Bronchial epithelial cell (primary cell): ENCODE data around the gene PPP2R2B. TPM values are rescaled to one million over a fixed set of nuclear protein-coding genes. Genes with fewer than 3 reads are reported as not detected.

Source experiments
- DNase-seq: peaks from one replicate; pipeline ENCODE4 v3.0.0-alpha.2; 2010; ENCODE audit warnings: low read depth
- FAIRE-seq: peaks from 2 replicates; lab custom pipeline; 2011; peaks lifted over from hg19 to GRCh38; lab: Jason Lieb, UNC
- H3K27me3 ChIP-seq: 2 replicates; pipeline ENCODE4 v1.5.1; 2011; ENCODE audit warnings: low read length; ENCODE audit not compliant: control insufficient read depth, insufficient read depth
- H3K36me3 ChIP-seq: 2 replicates; pipeline ENCODE4 v1.5.1; 2011; ENCODE audit warnings: low read length; ENCODE audit not compliant: control insufficient read depth, insufficient read depth
- H3K4me3 ChIP-seq: 2 replicates; pipeline ENCODE4 v1.5.1; 2011; ENCODE audit warnings: mild to moderate bottlenecking, low read depth, low read length, control low read depth
- total RNA-seq: library from RNA; depleted of rRNA; stranded (reverse); fragments of >200 nt; gene quantifications from 2 replicates; pipeline ENCODE4 v1.2.1, GENCODE V29; 2014
- TF ChIP-seq, protein P1 (sequence below): IDR thresholded peaks from 2 replicates; pipeline ENCODE4 v1.5.1; 2011; ENCODE audit warnings: mild to moderate bottlenecking, moderate library complexity, low read length, control low read depth, inconsistent platforms; ENCODE audit not compliant: insufficient read depth, severe bottlenecking

PPP2R2B gene
- total RNA-seq, 1 donor from 2014 or later = under 0.01 TPM

DNA sequence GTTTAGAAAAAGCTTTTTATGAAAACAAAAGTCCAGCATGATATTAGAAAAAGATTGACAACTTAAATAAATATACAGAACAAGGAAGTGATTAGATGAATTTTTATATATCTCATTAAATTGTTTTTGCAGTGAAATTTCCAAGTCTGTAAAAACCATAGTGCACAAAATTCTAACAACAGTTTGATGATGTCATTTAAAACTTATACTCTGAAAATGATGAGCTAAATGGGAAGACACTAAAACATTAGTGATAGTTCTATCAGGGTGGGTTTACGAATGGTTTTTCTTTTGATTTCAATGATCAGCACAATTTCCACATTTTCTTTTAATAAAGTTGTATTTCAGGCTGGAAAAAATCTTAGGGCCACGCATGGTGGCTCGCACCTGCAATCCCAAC lies 236.1 kb downstream of the PPP2R2B start:
- Histone ChIP-seq H3K4me3 (no peak overlapping the region), H3K36me3 (no peaks in the 10 kb centered on the region), H3K27me3 (no peaks in the 10 kb centered on the region)
- DNase-seq (no peak), FAIRE-seq (no peak)
- TF ChIP-seq, protein P1, sequence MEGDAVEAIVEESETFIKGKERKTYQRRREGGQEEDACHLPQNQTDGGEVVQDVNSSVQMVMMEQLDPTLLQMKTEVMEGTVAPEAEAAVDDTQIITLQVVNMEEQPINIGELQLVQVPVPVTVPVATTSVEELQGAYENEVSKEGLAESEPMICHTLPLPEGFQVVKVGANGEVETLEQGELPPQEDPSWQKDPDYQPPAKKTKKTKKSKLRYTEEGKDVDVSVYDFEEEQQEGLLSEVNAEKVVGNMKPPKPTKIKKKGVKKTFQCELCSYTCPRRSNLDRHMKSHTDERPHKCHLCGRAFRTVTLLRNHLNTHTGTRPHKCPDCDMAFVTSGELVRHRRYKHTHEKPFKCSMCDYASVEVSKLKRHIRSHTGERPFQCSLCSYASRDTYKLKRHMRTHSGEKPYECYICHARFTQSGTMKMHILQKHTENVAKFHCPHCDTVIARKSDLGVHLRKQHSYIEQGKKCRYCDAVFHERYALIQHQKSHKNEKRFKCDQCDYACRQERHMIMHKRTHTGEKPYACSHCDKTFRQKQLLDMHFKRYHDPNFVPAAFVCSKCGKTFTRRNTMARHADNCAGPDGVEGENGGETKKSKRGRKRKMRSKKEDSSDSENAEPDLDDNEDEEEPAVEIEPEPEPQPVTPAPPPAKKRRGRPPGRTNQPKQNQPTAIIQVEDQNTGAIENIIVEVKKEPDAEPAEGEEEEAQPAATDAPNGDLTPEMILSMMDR = no peak

GRCh38 chr5:146641941-146642340 lies 236.6 kb downstream of the PPP2R2B start:
- H3K27me3 ChIP-seq = no peaks in the 10 kb centered on the region
- no peak for FAIRE-seq
- no peak for DNase-seq
- H3K36me3 ChIP-seq = no peaks in the 10 kb centered on the region
- H3K4me3 ChIP-seq = no peak overlapping the region
- TF ChIP-seq, protein P1 = no peak

GRCh38 chr5:146640285-146640896 lies 238.2 kb downstream of the PPP2R2B start:
- Histone ChIP-seq H3K4me3 (no peak overlapping the region), H3K36me3 (no peaks in the 10 kb centered on the region), H3K27me3 (no peaks in the 10 kb centered on the region)
- no peak for FAIRE-seq
- TF ChIP-seq, protein P1 = no peak
- DNase-seq = no peak

- TF ChIP-seq, protein P1 = no peak
- no peaks in the 10 kb centered on the region for H3K27me3 ChIP-seq
- FAIRE-seq = no peak
These were observed 243.1 kb downstream of the PPP2R2B start for GRCh38 chr5:146635443-146635842.

DNA sequence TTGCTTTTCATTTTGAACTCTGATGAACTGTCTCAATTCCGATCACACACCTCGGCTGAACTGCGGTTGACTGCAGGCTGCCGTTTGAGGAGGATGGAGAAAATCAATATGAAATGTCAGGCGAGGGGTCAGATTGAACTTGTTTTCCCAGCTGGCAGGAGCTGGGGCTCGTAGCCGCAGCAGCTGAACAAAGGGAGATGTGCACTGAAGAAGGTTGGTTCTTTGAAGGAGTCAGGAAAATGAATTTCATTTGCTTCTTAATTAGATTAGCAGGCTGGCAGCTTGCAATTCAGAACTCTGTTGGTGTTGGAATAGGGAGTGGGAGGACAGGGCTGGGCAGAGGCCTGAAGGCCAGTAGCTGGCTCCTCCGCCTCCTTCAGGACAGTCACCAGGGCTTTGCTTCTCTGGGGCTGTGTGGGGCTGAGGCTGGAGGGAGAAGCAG lies 245.2 kb downstream of the PPP2R2B start:
- DNase-seq (no peak), FAIRE-seq (no peak)
- Histone ChIP-seq H3K36me3 (no peaks in the 10 kb centered on the region), H3K27me3 (no peaks in the 10 kb centered on the region), H3K4me3 (no peak overlapping the region)
- TF ChIP-seq, protein P1 = no peak

More at GRCh38 chr5:146635443-146635842, 243.1 kb downstream of the PPP2R2B start:
- no peak for DNase-seq
- no peaks in the 10 kb centered on the region for H3K36me3 ChIP-seq
- no peak overlapping the region for H3K4me3 ChIP-seq
